Peyer's patch (tissue), 4 donors: ENCODE data around the gene DCC.

Experiments
- POLR2A ChIP-seq, 2 donors: fragments of 450-650 bp; IDR thresholded peaks; one replicate each; pipeline ENCODE4 v1.5.1; 2017; ENCODE audit warnings: antibody characterized with exemption in 2 of 2, mild to moderate bottlenecking in 2 of 2, moderate library complexity in 2 of 2
- TF ChIP-seq, protein P1 (sequence below), 6 experiments: fragments of 450-650 bp in 4 of 6; fragments of 200-600 bp in 2 of 6; sonication (generic) in 1 of 6; IDR thresholded peaks; one replicate each; pipeline ENCODE4 v1.5.1; 2017 to 2019; ENCODE audit warnings: antibody characterized with exemption in 6 of 6, mild to moderate bottlenecking in 3 of 6, moderate library complexity in 1 of 6

DNA sequence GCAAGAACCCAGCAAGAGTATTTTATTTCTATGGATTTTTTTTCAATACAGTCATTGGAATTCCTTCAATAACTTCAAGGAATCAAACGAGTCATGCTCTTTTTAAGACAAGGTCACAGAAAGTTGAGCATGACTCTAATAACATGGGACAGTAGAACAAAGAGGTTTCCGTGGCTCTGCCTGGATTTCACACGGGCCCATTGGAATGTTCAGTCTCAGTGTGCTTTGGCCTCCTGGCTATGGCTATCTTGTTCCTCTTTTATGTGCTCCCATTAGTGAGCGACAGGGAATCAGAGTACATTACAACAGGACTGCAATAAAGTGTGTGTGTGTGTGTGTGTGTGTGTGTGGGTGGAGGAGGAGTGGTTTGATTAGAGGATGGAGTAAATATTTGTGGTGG is 312.4 kb downstream of the DCC start:
- TF ChIP-seq POLR2A (IDR thresholded peaks at IDR 0.05) = no peak
- TF ChIP-seq, protein P1, sequence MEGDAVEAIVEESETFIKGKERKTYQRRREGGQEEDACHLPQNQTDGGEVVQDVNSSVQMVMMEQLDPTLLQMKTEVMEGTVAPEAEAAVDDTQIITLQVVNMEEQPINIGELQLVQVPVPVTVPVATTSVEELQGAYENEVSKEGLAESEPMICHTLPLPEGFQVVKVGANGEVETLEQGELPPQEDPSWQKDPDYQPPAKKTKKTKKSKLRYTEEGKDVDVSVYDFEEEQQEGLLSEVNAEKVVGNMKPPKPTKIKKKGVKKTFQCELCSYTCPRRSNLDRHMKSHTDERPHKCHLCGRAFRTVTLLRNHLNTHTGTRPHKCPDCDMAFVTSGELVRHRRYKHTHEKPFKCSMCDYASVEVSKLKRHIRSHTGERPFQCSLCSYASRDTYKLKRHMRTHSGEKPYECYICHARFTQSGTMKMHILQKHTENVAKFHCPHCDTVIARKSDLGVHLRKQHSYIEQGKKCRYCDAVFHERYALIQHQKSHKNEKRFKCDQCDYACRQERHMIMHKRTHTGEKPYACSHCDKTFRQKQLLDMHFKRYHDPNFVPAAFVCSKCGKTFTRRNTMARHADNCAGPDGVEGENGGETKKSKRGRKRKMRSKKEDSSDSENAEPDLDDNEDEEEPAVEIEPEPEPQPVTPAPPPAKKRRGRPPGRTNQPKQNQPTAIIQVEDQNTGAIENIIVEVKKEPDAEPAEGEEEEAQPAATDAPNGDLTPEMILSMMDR (IDR thresholded peaks at IDR 0.05) = no peak
